B cell (primary cell): ENCODE measurements around the gene ARRDC1. TPM values are rescaled to one million over a fixed set of nuclear protein-coding genes. Genes with fewer than 3 reads are reported as not detected.

Experiments
- ATAC-seq: fragments of 200-7000 bp; cut with Tn5 transposase; one replicate; pipeline ENCODE4 v1.10.0; 2021; ENCODE audit warnings: low read depth, mild to moderate bottlenecking, moderate number of reproducible peaks, moderate library complexity
- CTCF ChIA-PET: fragments of 350-600 bp; sonication (Branson Sonifier 250); formaldehyde crosslinking; loops from one replicate; lab custom pipeline; 2021; ENCODE audit warnings: antibody characterized with exemption, inconsistent platforms; lab: Charles Lee
- POLR2A ChIA-PET: fragments of 350-600 bp; sonication (Branson Sonifier 250); formaldehyde crosslinking; loops from one replicate; lab custom pipeline; 2021; ENCODE audit warnings: antibody characterized with exemption; lab: Charles Lee
- DNase-seq: peaks from one replicate; pipeline ENCODE4 v3.0.0; 2013
- H2AFZ ChIP-seq: 2 replicates; pipeline ENCODE4 v1.6.1; 2012; ENCODE audit warnings: mild to moderate bottlenecking, low read depth, low read length; ENCODE audit not compliant: insufficient read depth, poor library complexity, severe bottlenecking
- H3K27ac ChIP-seq, 2 donors: 1 replicate in 1 of 2; 2 replicates in 1 of 2; pipeline ENCODE4 v1.5.1; 2012 to 2013; ENCODE audit warnings: low read length in 2 of 2, mild to moderate bottlenecking in 2 of 2, moderate library complexity in 1 of 2
- H3K27me3 ChIP-seq, 4 experiments: fragments of 200-600 bp in 1 of 4; sonication (generic) in 1 of 4; replicated peaks in 1 of 4; 1 replicate in 2 of 4; 2 replicates in 2 of 4; pipeline versions ENCODE4 v1.6.1 to v1.7.0; 2013 to 2016; ENCODE audit warnings: low read length in 3 of 4, mild to moderate bottlenecking in 2 of 4, mixed read lengths in 1 of 4, moderate library complexity in 1 of 4; ENCODE audit not compliant: insufficient read depth in 4 of 4, control insufficient read depth in 3 of 4; ENCODE audit errors: control extremely low read depth in 1 of 4
- H3K36me3 ChIP-seq, 2 experiments: replicated peaks in 1 of 2; 1 replicate in 1 of 2; 2 replicates in 1 of 2; pipeline versions ENCODE4 v1.6.1 to v1.7.1; 2013; ENCODE audit warnings: low read length in 1 of 2; ENCODE audit not compliant: insufficient read depth in 2 of 2, control insufficient read depth in 1 of 2; ENCODE audit errors: control extremely low read depth in 1 of 2, extremely low read depth in 1 of 2
- H3K4me1 ChIP-seq, 2 donors: fragments of 200-600 bp in 1 of 2; sonication (generic) in 1 of 2; 1 replicate in 1 of 2; 2 replicates in 1 of 2; pipeline versions ENCODE4 v1.5.1 to v1.6.1; 2013 to 2017; ENCODE audit warnings: low read length in 2 of 2; ENCODE audit not compliant: control insufficient read depth in 2 of 2, insufficient read depth in 2 of 2
- H3K4me2 ChIP-seq: replicated peaks from 2 replicates; pipeline ENCODE3; 2012; ENCODE audit warnings: mild to moderate bottlenecking, low read depth, low read length; ENCODE audit not compliant: poor library complexity, severe bottlenecking
- H3K4me3 ChIP-seq, 5 experiments: fragments of 200-600 bp in 1 of 5; sonication (generic) in 1 of 5; 1 replicate in 3 of 5; 2 replicates in 2 of 5; pipeline versions ENCODE4 v1.5.1 to v1.7.0; 2011 to 2016; ENCODE audit warnings: low read length in 4 of 5, mild to moderate bottlenecking in 4 of 5, low read depth in 2 of 5, control low read depth in 1 of 5, moderate library complexity in 1 of 5; ENCODE audit not compliant: insufficient read depth in 1 of 5; ENCODE audit errors: control extremely low read depth in 1 of 5, extremely low read depth in 1 of 5
- H3K79me2 ChIP-seq: fragments of 200-600 bp; sonication (generic); one replicate; pipeline ENCODE4 v1.6.0; 2016; ENCODE audit warnings: low read length; ENCODE audit not compliant: control insufficient read depth, insufficient read depth
- H3K9ac ChIP-seq: fragments of 200-600 bp; sonication (generic); 2 replicates; pipeline ENCODE4 v1.6.1; 2017; ENCODE audit warnings: mild to moderate bottlenecking, low read length, moderate library complexity
- H3K9me3 ChIP-seq, 3 donors: one replicate each; pipeline versions ENCODE4 v1.6.1 to v1.7.1; 2013; ENCODE audit warnings: low read length in 2 of 3; ENCODE audit not compliant: control insufficient read depth in 2 of 3, insufficient read depth in 1 of 3; ENCODE audit errors: control extremely low read depth in 1 of 3
- H4K20me1 ChIP-seq: 2 replicates; pipeline ENCODE4 v1.6.0; 2012; ENCODE audit warnings: mild to moderate bottlenecking, low read length; ENCODE audit not compliant: insufficient read depth, control insufficient read depth, poor library complexity, severe bottlenecking
- H3K27ac Mint-ChIP-seq: one replicate; pipeline ENCODE4 v1.8.0; 2021; ENCODE audit warnings: mixed read lengths
- H3K27me3 Mint-ChIP-seq: one replicate; pipeline ENCODE4 v1.8.0; 2021; ENCODE audit warnings: mixed read lengths
- H3K4me1 Mint-ChIP-seq: one replicate; pipeline ENCODE4 v1.8.0; 2021; ENCODE audit warnings: mixed read lengths
- H3K4me3 Mint-ChIP-seq: one replicate; pipeline ENCODE4 v1.8.0; 2021; ENCODE audit warnings: mixed read lengths
- H3K9me3 Mint-ChIP-seq: one replicate; pipeline ENCODE4 v1.8.0; 2022; ENCODE audit warnings: mixed read lengths; ENCODE audit not compliant: insufficient read depth
- CTCF ChIP-seq: fragments of 200-600 bp; IDR thresholded peaks from one replicate; pipeline ENCODE4 v1.8.0; 2022; ENCODE audit warnings: antibody characterized with exemption, mild to moderate bottlenecking
- EZH2 ChIP-seq: IDR thresholded peaks from 2 replicates; pipeline ENCODE4 v1.6.1; 2012; ENCODE audit warnings: borderline replicate concordance, low read depth, mild to moderate bottlenecking, moderate library complexity, low read length; ENCODE audit not compliant: insufficient read depth, poor library complexity, severe bottlenecking
- WGBS: methylation state at CpG from one replicate; pipeline ENCODE4 v1.1.5; 2013; ENCODE audit warnings: missing lambda C conversion rate; ENCODE audit not compliant: insufficient coverage; 5-methylcytosine and 5-hydroxymethylcytosine counted together
- intact Hi-C: fragments of 100-400 bp; cut with micrococcal nuclease; formaldehyde crosslinking; loops from one replicate; pipeline ENCODE4 v1.10.0; 2022
- polyA plus RNA-seq: library from polyadenylated mRNA; depleted of rRNA; stranded (reverse); fragments of >200 nt; gene quantifications from 2 replicates; pipeline ENCODE4 v1.2.3, GENCODE V29; 2012
- total RNA-seq, 2 donors: library from RNA; stranded (reverse); fragments of 120-200 nt in 1 of 2; gene quantifications; 1 replicate in 1 of 2; 2 replicates in 1 of 2; pipeline versions ENCODE4 v1.2.3 to v1.2.4, GENCODE V29; 2013 to 2022

Gene ARRDC1
- total and polyA plus RNA-seq, 2 donors (not counting 1 experiment from before 2014, with no cell fraction given): 89.2 to 227 TPM

- ChIA-PET CTCF (interaction anchor here (0.6 to 1.1 kb wide), 2 partner anchors 13 to 57 kb away, joined by 3 to 4 read pairs; no protein-coding TSS in a partner anchor), POLR2A (no interaction called here)
- H3K9me3 ChIP-seq: no peaks in the 10 kb centered on the region
- intact Hi-C loops: no loop called here
- no peak overlapping the region for H3K4me3 Mint-ChIP-seq
- H3K4me1 Mint-ChIP-seq: peaks cover 32% of the 10 kb centered on the region
- peaks cover 11 to 18% of the 10 kb centered on the region in 2 donors for H3K4me1 ChIP-seq
- H3K36me3 ChIP-seq: peaks cover 2 to 15% of the 10 kb centered on the region in 2 experiments
- DNase-seq (no peak), ATAC-seq (no peak)
- no peak overlapping the region for H3K27ac Mint-ChIP-seq
- no peaks in the 10 kb centered on the region for H3K9me3 Mint-ChIP-seq
- H3K4me3 ChIP-seq: no peak overlapping the region
- WGBS: no CpG with 5 or more reads among the region's 2 CpGs
- TF ChIP-seq CTCF (no peak), EZH2 (no peak)
- H3K27me3 Mint-ChIP-seq: no peaks in the 10 kb centered on the region
- peak overlapping the region; percentile 3 for H3K4me2 ChIP-seq
- H3K9ac ChIP-seq: no peak overlapping the region
- no peak overlapping the region for H3K27ac ChIP-seq
- H3K27me3 ChIP-seq: no peaks in the 10 kb centered on the region
- H3K79me2 ChIP-seq: peaks cover 93% of the 10 kb centered on the region
- no peak overlapping the region for H2AFZ ChIP-seq
- peaks cover 56% of the 10 kb centered on the region for H4K20me1 ChIP-seq
Observed at GRCh38 chr9:137657606-137658005, 52.1 kb downstream of the ARRDC1 start.

- H3K79me2 ChIP-seq: peaks cover 91% of the 10 kb centered on the region
- H3K36me3 ChIP-seq: peaks cover 2 to 18% of the 10 kb centered on the region in 2 experiments
- Mint-ChIP-seq H3K4me3 (no peak overlapping the region), H3K4me1 (peaks cover 35% of the 10 kb centered on the region), H3K27ac (no peak overlapping the region), H3K9me3 (no peaks in the 10 kb centered on the region), H3K27me3 (no peaks in the 10 kb centered on the region)
- ATAC-seq (no peak), DNase-seq (no peak)
- no peaks in the 10 kb centered on the region for H3K9me3 ChIP-seq
- H4K20me1 ChIP-seq: peaks cover 53% of the 10 kb centered on the region
- ChIA-PET POLR2A (no interaction called here), CTCF (interaction anchor here (1.1 kb wide), 1 partner anchor 12 kb away, joined by 3 read pairs; no protein-coding TSS in a partner anchor)
- H3K4me2 ChIP-seq: peak overlapping the region; percentile 2
- H3K27me3 ChIP-seq: no peaks in the 10 kb centered on the region
- no peak overlapping the region for H3K4me3 ChIP-seq
- intact Hi-C loops: no loop called here
- TF ChIP-seq CTCF (no peak), EZH2 (no peak)
- no peak overlapping the region for H2AFZ ChIP-seq
- H3K4me1 ChIP-seq: peaks cover 11 to 18% of the 10 kb centered on the region in 2 donors
- H3K9ac ChIP-seq: no peak overlapping the region
- no CpG with 5 or more reads among the region's 2 CpGs for WGBS
- no peak overlapping the region for H3K27ac ChIP-seq
Observed at GRCh38 chr9:137658781-137659180, 53.3 kb downstream of the ARRDC1 start.
